ENCODE measurements around the gene TSPAN2. TPM values are rescaled to one million over a fixed set of nuclear protein-coding genes. Genes with fewer than 3 reads are reported as not detected.
A peak's percentile ranks its signal among the peaks of the same experiment; 100 is the strongest.

Gene TSPAN2
- total RNA-seq, 1 donor from 2014 or later = 4.3 TPM

- H3K4me1 Mint-ChIP-seq = peaks cover 14% of the 10 kb centered on the region
Observed at GRCh38 chr1:115077286-115077983, 11.9 kb downstream of the TSPAN2 start.

GRCh38 chr1:115076384-115076915, 12.9 kb downstream of the TSPAN2 start:
- no peaks in the 10 kb centered on the region for H3K27me3 Mint-ChIP-seq (ENCODE audit: low read depth)
- no peaks in the 10 kb centered on the region for H3K36me3 Mint-ChIP-seq (ENCODE audit: low read depth)
- H3K4me1 Mint-ChIP-seq = peaks cover 14% of the 10 kb centered on the region
- no peaks in the 10 kb centered on the region for H3K9me3 Mint-ChIP-seq
- no peak for TF ChIP-seq CTCF (conservative IDR thresholded peaks at IDR 0.05)
- DNase-seq (ENCODE audit: low read depth, low spot score) = no peak
- H3K27ac Mint-ChIP-seq (ENCODE audit: unreplicated experiment) = peak overlapping the region; percentile 69
- H3K4me3 Mint-ChIP-seq = no peak overlapping the region

More at GRCh38 chr1:115077286-115077983, 11.9 kb downstream of the TSPAN2 start:
- Mint-ChIP-seq H3K9me3 (no peaks in the 10 kb centered on the region), H3K27ac (ENCODE audit: unreplicated experiment) (no peak overlapping the region), H3K36me3 (ENCODE audit: low read depth) (no peaks in the 10 kb centered on the region), H3K4me3 (no peak overlapping the region), H3K27me3 (ENCODE audit: low read depth) (no peaks in the 10 kb centered on the region)
- no peak for DNase-seq (ENCODE audit: low read depth, low spot score)
- no peak for TF ChIP-seq CTCF (conservative IDR thresholded peaks at IDR 0.05)

GRCh38 chr1:115074839-115075534, 14.3 kb downstream of the TSPAN2 start:
- no peaks in the 10 kb centered on the region for H3K27me3 Mint-ChIP-seq (ENCODE audit: low read depth)
- DNase-seq (ENCODE audit: low read depth, low spot score) = no peak
- H3K36me3 Mint-ChIP-seq (ENCODE audit: low read depth) = no peaks in the 10 kb centered on the region
- H3K9me3 Mint-ChIP-seq = no peaks in the 10 kb centered on the region
- no peak overlapping the region for H3K27ac Mint-ChIP-seq (ENCODE audit: unreplicated experiment)
- TF ChIP-seq CTCF (conservative IDR thresholded peaks at IDR 0.05) = no peak
- no peak overlapping the region for H3K4me3 Mint-ChIP-seq
- H3K4me1 Mint-ChIP-seq = peaks cover 7% of the 10 kb centered on the region

- no peaks in the 10 kb centered on the region for H3K27me3 Mint-ChIP-seq (ENCODE audit: low read depth)
- H3K9me3 Mint-ChIP-seq = no peaks in the 10 kb centered on the region
- H3K36me3 Mint-ChIP-seq (ENCODE audit: low read depth) = no peaks in the 10 kb centered on the region
- H3K27ac Mint-ChIP-seq (ENCODE audit: unreplicated experiment) = no peak overlapping the region
- no peaks in the 10 kb centered on the region for H3K4me1 Mint-ChIP-seq
- no peak for TF ChIP-seq CTCF (conservative IDR thresholded peaks at IDR 0.05)
- no peak for DNase-seq (ENCODE audit: low read depth, low spot score)
- no peak overlapping the region for H3K4me3 Mint-ChIP-seq
Observed at GRCh38 chr1:115073298-115074087, 15.8 kb downstream of the TSPAN2 start.

GRCh38 chr1:115071012-115071664, 18.2 kb downstream of the TSPAN2 start:
- Mint-ChIP-seq H3K4me1 (no peaks in the 10 kb centered on the region), H3K27me3 (ENCODE audit: low read depth) (no peaks in the 10 kb centered on the region), H3K36me3 (ENCODE audit: low read depth) (no peaks in the 10 kb centered on the region), H3K9me3 (no peaks in the 10 kb centered on the region), H3K27ac (ENCODE audit: unreplicated experiment) (no peak overlapping the region), H3K4me3 (no peak overlapping the region)
- no peak for DNase-seq (ENCODE audit: low read depth, low spot score)
- TF ChIP-seq CTCF (conservative IDR thresholded peaks at IDR 0.05) = no peak
